ENCODE measurements around the gene KCNC4. TPM values are rescaled to one million over a fixed set of nuclear protein-coding genes. Genes with fewer than 3 reads are reported as not detected.

Gene KCNC4
- total and polyA plus RNA-seq, 9 donors: 3.2 to 18.0 (median 11.7) TPM

DNA sequence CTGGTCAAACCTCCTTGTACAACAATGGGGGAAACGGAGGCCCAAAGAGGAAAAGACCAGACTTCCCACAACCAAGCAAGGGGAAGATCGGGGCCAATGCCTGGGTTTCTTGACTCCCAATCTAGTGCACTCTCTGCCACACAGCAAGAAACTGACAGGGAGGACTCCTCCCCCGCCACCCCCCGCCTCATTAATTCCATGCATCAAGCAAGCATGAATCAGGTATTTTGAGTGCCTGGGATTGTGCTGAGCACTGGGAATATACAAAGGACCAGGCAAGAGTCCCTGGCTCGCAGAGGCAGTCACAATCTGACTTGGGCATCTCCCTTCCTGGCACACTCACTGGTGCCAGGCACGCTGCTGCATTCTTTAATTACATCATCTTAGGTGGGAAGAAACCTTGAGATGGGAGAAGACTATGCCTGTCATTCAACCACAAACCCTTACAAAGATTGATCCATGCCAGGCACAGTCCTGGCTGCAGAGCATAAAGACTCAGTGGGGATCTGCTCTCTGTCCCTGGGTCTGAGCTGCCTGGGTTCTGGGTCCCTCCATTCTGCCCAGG is 4.4 kb upstream of the KCNC4 start:
- intact Hi-C loops (cut with DNase I): loop anchor here (2.0 to 10.0 kb wide), 6 partner anchors 105 to 289 kb away; no protein-coding TSS in a partner anchor

DNA sequence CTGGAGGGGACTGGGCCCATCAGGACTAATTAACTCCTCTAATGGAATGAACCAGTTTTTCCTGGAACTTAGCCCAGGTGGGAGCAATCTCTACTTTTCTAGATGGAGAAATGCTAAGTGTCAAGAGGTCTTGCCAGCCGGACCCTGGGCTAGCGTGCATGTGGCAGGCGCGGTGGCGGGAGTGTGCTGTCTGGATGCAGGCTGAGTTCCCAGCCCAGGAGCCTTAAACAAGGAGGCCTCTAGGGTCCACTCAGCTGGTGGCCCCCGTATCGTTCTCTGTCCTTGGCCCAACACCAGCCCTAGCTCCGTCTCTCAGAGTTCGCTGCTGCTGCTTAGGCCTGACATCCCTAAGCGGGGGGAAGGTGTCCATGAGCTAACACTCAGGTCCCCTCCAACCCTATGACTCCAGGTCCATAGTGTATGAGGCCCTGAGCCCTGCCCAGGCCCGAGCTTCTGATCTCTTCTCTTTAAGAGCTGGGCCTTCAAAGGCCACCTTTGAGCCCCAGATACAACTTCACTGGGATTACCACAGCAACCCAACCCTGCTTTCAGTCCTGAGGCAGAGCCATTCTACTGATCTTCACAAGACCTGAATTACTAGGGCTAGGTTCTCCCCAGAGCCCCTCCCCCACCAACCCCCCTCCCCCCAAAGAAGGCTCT is 3.7 kb upstream of the KCNC4 start:
- no peaks in the 10 kb centered on the region for H3K9me3 ChIP-seq
- H3K27ac ChIP-seq: no peak overlapping the region
- 83 to 86% (median 84%) methylated on average over 11 of the region's 11 CpGs for WGBS, 3 donors
- H3K36me3 ChIP-seq: no peaks in the 10 kb centered on the region
- TF ChIP-seq CTCF (IDR thresholded peaks at IDR 0.05) (no peak), EP300 (IDR thresholded peaks at IDR 0.05) (no peak), POLR2A (IDR thresholded peaks at IDR 0.05) (no peak)
- no peak for DNase-seq
- H3K4me3 ChIP-seq: no peak overlapping the region
- H3K4me1 ChIP-seq (ENCODE audit: insufficient read depth): peaks cover 3% of the 10 kb centered on the region
- no peaks in the 10 kb centered on the region for H3K27me3 ChIP-seq
- intact Hi-C loops (cut with DNase I): loop anchor here (2.0 to 10.0 kb wide), 6 partner anchors 104 to 288 kb away; no protein-coding TSS in a partner anchor

More for the DNA sequence above, 4.4 kb upstream of the KCNC4 start:
- Histone ChIP-seq H3K9me3 (no peaks in the 10 kb centered on the region), H3K36me3 (no peaks in the 10 kb centered on the region), H3K27ac (no peak overlapping the region), H3K4me1 (ENCODE audit: insufficient read depth) (peaks cover 2% of the 10 kb centered on the region), H3K27me3 (no peaks in the 10 kb centered on the region), H3K4me3 (no peak overlapping the region)
- WGBS, 3 donors: 89 to 93% (median 89%) methylated on average over 6 of the region's 6 CpGs
- no peak for DNase-seq
- TF ChIP-seq EP300 (IDR thresholded peaks at IDR 0.05): no peak
- no peak for TF ChIP-seq CTCF (IDR thresholded peaks at IDR 0.05)
- TF ChIP-seq POLR2A (IDR thresholded peaks at IDR 0.05): no peak

DNA sequence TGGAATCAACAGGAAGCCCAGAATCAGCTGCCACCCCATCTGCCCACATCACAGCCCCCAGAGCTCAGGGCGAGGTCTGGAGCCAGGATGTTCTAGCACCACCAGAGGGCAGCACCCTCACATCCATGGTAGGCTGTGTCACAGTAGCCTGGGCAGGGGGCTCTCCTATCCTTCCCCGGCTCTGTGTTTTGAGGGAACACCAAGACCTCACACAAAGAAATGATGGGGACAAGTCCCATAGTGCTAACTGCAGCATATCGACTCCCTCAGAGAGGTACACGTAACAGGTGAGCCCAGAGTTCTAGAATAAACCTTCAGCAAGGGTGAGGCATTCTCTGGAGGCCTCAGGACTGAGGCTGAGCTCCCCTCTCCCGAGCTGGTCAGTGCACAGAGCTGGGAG is 2.3 kb upstream of the KCNC4 start:
- intact Hi-C loops (cut with DNase I): loop anchor here (2.0 to 10.0 kb wide), 6 partner anchors 103 to 287 kb away; no protein-coding TSS in a partner anchor
- TF ChIP-seq EP300 (IDR thresholded peaks at IDR 0.05): no peak
- TF ChIP-seq CTCF (IDR thresholded peaks at IDR 0.05): peak; percentile 73 to 86 (median 81)
- peak; percentile 63 to 83 (median 80) for DNase-seq

GRCh38 chr1:110208916-110209645 is 1.0 kb upstream of the KCNC4 start:
- H3K36me3 ChIP-seq: no peaks in the 10 kb centered on the region
- intact Hi-C loops (cut with DNase I): loop anchor here in 2 of 4 donors (2.0 to 10.0 kb wide), 3 partner anchors 104 to 286 kb away; no protein-coding TSS in a partner anchor
- no peaks in the 10 kb centered on the region for H3K9me3 ChIP-seq
- H3K27me3 ChIP-seq: no peaks in the 10 kb centered on the region
- no peak for DNase-seq
- WGBS, 3 donors: 60 to 62% (median 61%) methylated on average over 7 of the region's 7 CpGs
- H3K4me3 ChIP-seq: peak overlapping the region; percentile 66
- peaks cover 9% of the 10 kb centered on the region for H3K4me1 ChIP-seq (ENCODE audit: insufficient read depth)
- peak overlapping the region; percentile 70 to 80 for H3K27ac ChIP-seq
- TF ChIP-seq CTCF (IDR thresholded peaks at IDR 0.05) (no peak), EP300 (IDR thresholded peaks at IDR 0.05) (no peak), POLR2A (IDR thresholded peaks at IDR 0.05) (no peak)

More for the DNA sequence above, 2.3 kb upstream of the KCNC4 start:
- Histone ChIP-seq H3K9me3 (no peaks in the 10 kb centered on the region), H3K36me3 (no peaks in the 10 kb centered on the region), H3K27ac (no peak overlapping the region), H3K4me1 (ENCODE audit: insufficient read depth) (peaks cover 7% of the 10 kb centered on the region), H3K27me3 (no peaks in the 10 kb centered on the region), H3K4me3 (no peak overlapping the region)
- 20 to 27% (median 24%) methylated on average over 5 of the region's 5 CpGs for WGBS, 3 donors

All from ovary (tissue), 9 donors.